SK-N-SH (cell line): ENCODE results near the gene FAM168A. TPM values are rescaled to one million over a fixed set of nuclear protein-coding genes. Genes with fewer than 3 reads are reported as not detected.

Source experiments
- CTCF ChIA-PET: fragments of 300-600, 350-600 bp; formaldehyde crosslinking; extraction: SDS; loops from one replicate; lab custom pipeline; 2021; lab: Yijun Ruan, JAX
- POLR2A ChIA-PET: fragments of 350-600 bp; sonication (Branson Sonifier 250); formaldehyde crosslinking; extraction: SDS; loops from one replicate; lab custom pipeline; 2020; ENCODE audit warnings: antibody characterized with exemption, inconsistent platforms; lab: Yijun Ruan, JAX
- DNase-seq: peaks from one replicate; pipeline ENCODE4 v3.0.0; 2012
- H2AFZ ChIP-seq: fragments of 200-600 bp; sonication (generic); 2 replicates; pipeline ENCODE4 v1.8.1; 2016; ENCODE audit warnings: antibody characterized with exemption, mild to moderate bottlenecking, low read depth
- H3F3A ChIP-seq: fragments of 200-600 bp; sonication (generic); replicated peaks from 2 replicates; pipeline ENCODE3; 2016; ENCODE audit warnings: antibody characterized with exemption, mild to moderate bottlenecking; ENCODE audit not compliant: insufficient read depth
- H3K27ac ChIP-seq, 2 experiments: fragments of 200-500 bp in 1 of 2; fragments of 200-600 bp in 1 of 2; sonication (Bioruptor generic) in 1 of 2; sonication (generic), shearing (Covaris generic) in 1 of 2; 2 replicates each; pipeline versions ENCODE4 v1.5.1 to v1.6.1; 2014 to 2016; ENCODE audit warnings: low read depth in 2 of 2, inconsistent platforms in 1 of 2, low read length in 1 of 2, mild to moderate bottlenecking in 1 of 2, mixed read lengths in 1 of 2
- H3K27me3 ChIP-seq: fragments of 200-600 bp; sonication (generic), shearing (Covaris generic); 2 replicates; pipeline ENCODE4 v1.6.1; 2016; ENCODE audit warnings: mixed run types; ENCODE audit not compliant: insufficient read depth
- H3K36me3 ChIP-seq, 2 experiments: fragments of 200-500 bp in 1 of 2; fragments of 200-600 bp in 1 of 2; sonication (Bioruptor generic) in 1 of 2; sonication (generic) in 1 of 2; replicated peaks in 1 of 2; 2 replicates each; pipeline versions ENCODE3 to v1.5.1; 2014 to 2016; ENCODE audit warnings: low read length in 1 of 2, mild to moderate bottlenecking in 1 of 2; ENCODE audit not compliant: insufficient read depth in 2 of 2, control insufficient read depth in 1 of 2
- H3K4me1 ChIP-seq, 2 experiments: fragments of 200-500 bp in 1 of 2; fragments of 200-600 bp in 1 of 2; sonication (Bioruptor generic) in 1 of 2; sonication (generic), shearing (Covaris generic) in 1 of 2; 2 replicates each; pipeline versions ENCODE4 v1.5.1 to v1.6.1; 2014 to 2016; ENCODE audit warnings: low read depth in 1 of 2, low read length in 1 of 2, mixed run types in 1 of 2; ENCODE audit not compliant: insufficient read depth in 2 of 2, control insufficient read depth in 1 of 2
- H3K4me2 ChIP-seq: fragments of 200-600 bp; sonication (generic), shearing (Covaris generic); 2 replicates; pipeline ENCODE4 v1.6.1; 2017; ENCODE audit warnings: mixed run types
- H3K4me3 ChIP-seq, 2 experiments: fragments of 200-500 bp in 1 of 2; fragments of 200-600 bp in 1 of 2; sonication (Bioruptor generic) in 1 of 2; sonication (generic), shearing (Covaris generic) in 1 of 2; 2 replicates each; pipeline versions ENCODE4 v1.5.1 to v1.8.1; 2014 to 2016; ENCODE audit warnings: low read depth in 2 of 2, inconsistent platforms in 1 of 2, low read length in 1 of 2, mild to moderate bottlenecking in 1 of 2, mixed read lengths in 1 of 2, moderate library complexity in 1 of 2
- H3K79me2 ChIP-seq: fragments of 200-600 bp; sonication (generic); 2 replicates; pipeline ENCODE4 v1.8.1; 2017; ENCODE audit warnings: mild to moderate bottlenecking; ENCODE audit not compliant: insufficient read depth
- H3K9ac ChIP-seq: fragments of 200-600 bp; sonication (generic); 2 replicates; pipeline ENCODE4 v1.6.1; 2017; ENCODE audit warnings: mixed run types
- H3K9me2 ChIP-seq: fragments of 200-600 bp; sonication (generic); 2 replicates; pipeline ENCODE4 v1.6.1; 2017; ENCODE audit warnings: mixed run types
- H3K9me3 ChIP-seq: fragments of 200-600 bp; sonication (generic); 2 replicates; pipeline ENCODE4 v1.6.1; 2017; ENCODE audit warnings: mixed run types, mild to moderate bottlenecking, moderate library complexity
- H4K20me1 ChIP-seq: fragments of 200-600 bp; sonication (generic); 2 replicates; pipeline ENCODE4 v1.6.1; 2017; ENCODE audit warnings: mild to moderate bottlenecking, mixed run types; ENCODE audit not compliant: insufficient read depth
- ELF1 ChIP-seq: IDR thresholded peaks from 2 replicates; pipeline ENCODE4 v1.4.0; 2012
- FOSL2 ChIP-seq: IDR thresholded peaks from 2 replicates; pipeline ENCODE4 v1.4.0; 2012; ENCODE audit warnings: low read depth, mild to moderate bottlenecking, moderate library complexity, borderline replicate concordance
- FOXM1 ChIP-seq: IDR thresholded peaks from 2 replicates; pipeline ENCODE4 v1.4.0; 2012; ENCODE audit warnings: low read depth, mild to moderate bottlenecking
- GATA2 ChIP-seq: sonication (generic); formaldehyde crosslinking; IDR thresholded peaks from 2 replicates; pipeline ENCODE4 v1.5.0; 2020; ENCODE audit warnings: mild to moderate bottlenecking, missing genetic modification reagents
- JUND ChIP-seq: IDR thresholded peaks from 2 replicates; pipeline ENCODE4 v1.4.0; 2012
- MEF2A ChIP-seq: IDR thresholded peaks from 2 replicates; pipeline ENCODE4 v1.4.0; 2012; ENCODE audit warnings: low read depth, borderline replicate concordance
- NFIC ChIP-seq: IDR thresholded peaks from 2 replicates; pipeline ENCODE4 v1.4.0; 2012; ENCODE audit warnings: borderline replicate concordance
- POLR2AphosphoS5 ChIP-seq: IDR thresholded peaks from 2 replicates; pipeline ENCODE4 v1.6.1; 2012; ENCODE audit warnings: low read depth, low read length
- RCOR1 ChIP-seq: fragments of 150-350 bp; IDR thresholded peaks from 2 replicates; pipeline ENCODE4 v1.6.1; 2017; ENCODE audit warnings: antibody characterized with exemption, low read length
- SIN3A ChIP-seq: IDR thresholded peaks from 2 replicates; pipeline ENCODE4 v1.6.1; 2012; ENCODE audit warnings: low read depth, mild to moderate bottlenecking, low read length, moderate library complexity, borderline replicate concordance
- WGBS: methylation state at CpG from one replicate; pipeline ENCODE4 v1.1.6; 2017; ENCODE audit warnings: low lambda C conversion rate; 5-methylcytosine and 5-hydroxymethylcytosine counted together
- polyA plus RNA-seq, 3 experiments: library from polyadenylated mRNA; depleted of rRNA; stranded (reverse); fragments of >200 nt; gene quantifications; 2 replicates each; pipeline ENCODE4 v1.2.3, GENCODE V29; 2012
- TF ChIP-seq, protein P1 (sequence below): IDR thresholded peaks from 2 replicates; pipeline ENCODE4 v1.4.0; 2012; ENCODE audit warnings: low read depth, borderline replicate concordance
- TF ChIP-seq, protein P2 (sequence below): IDR thresholded peaks from 2 replicates; pipeline ENCODE4; 2012
- TF ChIP-seq, protein P3 (sequence below): IDR thresholded peaks from 2 replicates; pipeline ENCODE4 v1.4.0; 2012; ENCODE audit warnings: low read depth, borderline replicate concordance

The FAM168A gene
- polyA plus RNA-seq, 1 of the 3 experiments (the other 2 are of a cell fraction): 17.8 TPM

DNA sequence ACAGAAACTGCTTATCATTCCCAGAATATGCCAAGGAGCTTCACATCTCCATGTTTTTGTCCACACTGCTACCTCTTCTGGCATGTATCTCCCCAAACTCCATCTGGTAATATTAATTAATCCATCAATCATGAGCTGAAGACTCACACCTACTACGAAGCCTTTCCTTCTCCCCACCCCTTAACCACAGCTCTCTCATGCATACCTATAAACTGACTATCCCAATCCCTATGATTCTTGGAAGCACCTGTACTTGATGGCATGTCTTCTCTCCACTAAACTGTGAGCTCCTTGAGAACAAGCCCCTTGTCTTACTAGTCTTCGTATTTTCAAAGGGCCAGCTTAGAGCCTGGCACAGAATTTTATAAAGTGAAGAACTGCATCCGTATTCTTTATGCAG lies 174.4 kb downstream of the FAM168A start:
- no peak overlapping the region for H3K4me2 ChIP-seq
- POLR2A ChIA-PET: interaction anchor here (0.7 kb wide), 1 partner anchor 173 kb away, joined by 3 read pairs; no protein-coding TSS in a partner anchor
- H3K27ac ChIP-seq: no peak overlapping the region
- H3K4me3 ChIP-seq: no peak overlapping the region
- H3K9ac ChIP-seq: no peak overlapping the region
- H2AFZ ChIP-seq: no peak overlapping the region
- DNase-seq: no peak
- peaks cover 6% of the 10 kb centered on the region for H3F3A ChIP-seq
- H3K79me2 ChIP-seq: no peaks in the 10 kb centered on the region
- peaks cover 0 to 7% of the 10 kb centered on the region in 2 experiments for H3K36me3 ChIP-seq
- H3K27me3 ChIP-seq: no peaks in the 10 kb centered on the region
- CTCF ChIA-PET: interaction anchor here (1.1 to 3.1 kb wide), 8 partner anchors 9 to 238 kb away, joined by 3 to 12 read pairs (median 4); partner anchors contain the start of gene ARHGEF17
- no peak for TF ChIP-seq JUND
- TF ChIP-seq ELF1: no peak
- no peak for TF ChIP-seq NFIC
- TF ChIP-seq GATA2 (CRISPR knock-in tag): no peak
- no peak for TF ChIP-seq SIN3A
- TF ChIP-seq POLR2AphosphoS5: no peak
- TF ChIP-seq, protein P1, sequence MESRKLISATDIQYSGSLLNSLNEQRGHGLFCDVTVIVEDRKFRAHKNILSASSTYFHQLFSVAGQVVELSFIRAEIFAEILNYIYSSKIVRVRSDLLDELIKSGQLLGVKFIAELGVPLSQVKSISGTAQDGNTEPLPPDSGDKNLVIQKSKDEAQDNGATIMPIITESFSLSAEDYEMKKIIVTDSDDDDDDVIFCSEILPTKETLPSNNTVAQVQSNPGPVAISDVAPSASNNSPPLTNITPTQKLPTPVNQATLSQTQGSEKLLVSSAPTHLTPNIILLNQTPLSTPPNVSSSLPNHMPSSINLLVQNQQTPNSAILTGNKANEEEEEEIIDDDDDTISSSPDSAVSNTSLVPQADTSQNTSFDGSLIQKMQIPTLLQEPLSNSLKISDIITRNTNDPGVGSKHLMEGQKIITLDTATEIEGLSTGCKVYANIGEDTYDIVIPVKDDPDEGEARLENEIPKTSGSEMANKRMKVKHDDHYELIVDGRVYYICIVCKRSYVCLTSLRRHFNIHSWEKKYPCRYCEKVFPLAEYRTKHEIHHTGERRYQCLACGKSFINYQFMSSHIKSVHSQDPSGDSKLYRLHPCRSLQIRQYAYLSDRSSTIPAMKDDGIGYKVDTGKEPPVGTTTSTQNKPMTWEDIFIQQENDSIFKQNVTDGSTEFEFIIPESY: no peak
- H4K20me1 ChIP-seq: no peaks in the 10 kb centered on the region
- WGBS: 88% methylated on average over 3 of the region's 3 CpGs
- H3K4me1 ChIP-seq: peaks cover 6 to 20% of the 10 kb centered on the region in 2 experiments; a peak in 3 of 4 replicates
- no peaks in the 10 kb centered on the region for H3K9me3 ChIP-seq
- H3K9me2 ChIP-seq: no peaks in the 10 kb centered on the region

DNA sequence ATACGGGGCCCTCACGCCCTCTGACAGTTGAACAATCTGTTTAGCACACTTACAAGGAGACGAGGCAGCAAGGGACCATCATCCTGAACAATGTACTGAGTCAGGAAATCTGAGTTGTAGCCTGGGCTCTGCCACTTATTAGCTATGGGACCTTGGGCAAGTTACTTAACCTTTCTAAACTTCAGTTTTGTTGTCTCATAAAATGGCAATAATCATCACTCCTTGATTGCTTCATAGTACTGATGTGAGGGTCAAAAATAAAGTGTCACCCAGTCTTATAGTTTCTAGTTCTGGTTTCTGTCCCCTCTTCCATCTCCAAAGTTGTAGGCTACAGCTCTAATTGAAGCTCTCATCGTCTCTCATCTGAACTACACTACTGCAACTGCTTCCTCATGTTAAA lies 175.0 kb downstream of the FAM168A start:
- H4K20me1 ChIP-seq: no peaks in the 10 kb centered on the region
- H3K27ac ChIP-seq: no peak overlapping the region
- DNase-seq: no peak
- H3K4me3 ChIP-seq: no peak overlapping the region
- peaks cover 4 to 7% of the 10 kb centered on the region in 2 experiments for H3K36me3 ChIP-seq
- peaks cover 0 to 20% of the 10 kb centered on the region in 2 experiments; a peak in 2 of 4 replicates for H3K4me1 ChIP-seq
- no peak overlapping the region for H3K9ac ChIP-seq
- H3K9me2 ChIP-seq: no peaks in the 10 kb centered on the region
- POLR2A ChIA-PET: no interaction called here
- CTCF ChIA-PET: interaction anchor here (1.1 to 3.1 kb wide), 5 partner anchors 12 to 238 kb away, joined by 3 to 12 read pairs (median 5); no protein-coding TSS in a partner anchor
- no peaks in the 10 kb centered on the region for H3K27me3 ChIP-seq
- TF ChIP-seq RCOR1: no peak
- TF ChIP-seq MEF2A: no peak
- TF ChIP-seq, protein P2, sequence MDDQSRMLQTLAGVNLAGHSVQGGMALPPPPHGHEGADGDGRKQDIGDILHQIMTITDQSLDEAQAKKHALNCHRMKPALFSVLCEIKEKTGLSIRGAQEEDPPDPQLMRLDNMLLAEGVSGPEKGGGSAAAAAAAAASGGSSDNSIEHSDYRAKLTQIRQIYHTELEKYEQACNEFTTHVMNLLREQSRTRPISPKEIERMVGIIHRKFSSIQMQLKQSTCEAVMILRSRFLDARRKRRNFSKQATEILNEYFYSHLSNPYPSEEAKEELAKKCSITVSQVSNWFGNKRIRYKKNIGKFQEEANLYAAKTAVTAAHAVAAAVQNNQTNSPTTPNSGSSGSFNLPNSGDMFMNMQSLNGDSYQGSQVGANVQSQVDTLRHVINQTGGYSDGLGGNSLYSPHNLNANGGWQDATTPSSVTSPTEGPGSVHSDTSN: no peak
- no peak for TF ChIP-seq NFIC
- no peak for TF ChIP-seq FOXM1
- TF ChIP-seq, protein P3, sequence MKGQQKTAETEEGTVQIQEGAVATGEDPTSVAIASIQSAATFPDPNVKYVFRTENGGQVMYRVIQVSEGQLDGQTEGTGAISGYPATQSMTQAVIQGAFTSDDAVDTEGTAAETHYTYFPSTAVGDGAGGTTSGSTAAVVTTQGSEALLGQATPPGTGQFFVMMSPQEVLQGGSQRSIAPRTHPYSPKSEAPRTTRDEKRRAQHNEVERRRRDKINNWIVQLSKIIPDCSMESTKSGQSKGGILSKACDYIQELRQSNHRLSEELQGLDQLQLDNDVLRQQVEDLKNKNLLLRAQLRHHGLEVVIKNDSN: no peak
- TF ChIP-seq FOSL2: no peak
- no peaks in the 10 kb centered on the region for H3K79me2 ChIP-seq
- no peaks in the 10 kb centered on the region for H3F3A ChIP-seq
- 89% methylated on average over 3 of the region's 4 CpGs for WGBS
- no peak overlapping the region for H2AFZ ChIP-seq
- H3K9me3 ChIP-seq: no peaks in the 10 kb centered on the region
- no peak overlapping the region for H3K4me2 ChIP-seq
